Muscle of back (tissue), 11 donors: ENCODE data around the gene CEP97. TPM values are rescaled to one million over a fixed set of nuclear protein-coding genes. Genes with fewer than 3 reads are reported as not detected.
A peak's percentile ranks its signal among the peaks of the same experiment; 100 is the strongest.
"Not testable (repeated sequence)": the region's sequence is repeated elsewhere in the genome, so short reads cannot be mapped to it uniquely, and the experiment has no call there.

Experiments used
- DNase-seq, 3 donors: peaks; one replicate each; pipeline versions ENCODE4 v3.0.0 to v3.0.0-alpha.2; 2013
- polyA plus RNA-seq, 10 donors: library from polyadenylated mRNA; unstranded; fragments of 120-200 nt; gene quantifications; one replicate each; pipeline ENCODE4 v1.2.1, GENCODE V29; 2013; ENCODE audit not compliant: insufficient read length in 10 of 10

Gene CEP97
- polyA plus RNA-seq, 10 donors, result 8.8 to 16.1 (median 11.7) TPM

DNA sequence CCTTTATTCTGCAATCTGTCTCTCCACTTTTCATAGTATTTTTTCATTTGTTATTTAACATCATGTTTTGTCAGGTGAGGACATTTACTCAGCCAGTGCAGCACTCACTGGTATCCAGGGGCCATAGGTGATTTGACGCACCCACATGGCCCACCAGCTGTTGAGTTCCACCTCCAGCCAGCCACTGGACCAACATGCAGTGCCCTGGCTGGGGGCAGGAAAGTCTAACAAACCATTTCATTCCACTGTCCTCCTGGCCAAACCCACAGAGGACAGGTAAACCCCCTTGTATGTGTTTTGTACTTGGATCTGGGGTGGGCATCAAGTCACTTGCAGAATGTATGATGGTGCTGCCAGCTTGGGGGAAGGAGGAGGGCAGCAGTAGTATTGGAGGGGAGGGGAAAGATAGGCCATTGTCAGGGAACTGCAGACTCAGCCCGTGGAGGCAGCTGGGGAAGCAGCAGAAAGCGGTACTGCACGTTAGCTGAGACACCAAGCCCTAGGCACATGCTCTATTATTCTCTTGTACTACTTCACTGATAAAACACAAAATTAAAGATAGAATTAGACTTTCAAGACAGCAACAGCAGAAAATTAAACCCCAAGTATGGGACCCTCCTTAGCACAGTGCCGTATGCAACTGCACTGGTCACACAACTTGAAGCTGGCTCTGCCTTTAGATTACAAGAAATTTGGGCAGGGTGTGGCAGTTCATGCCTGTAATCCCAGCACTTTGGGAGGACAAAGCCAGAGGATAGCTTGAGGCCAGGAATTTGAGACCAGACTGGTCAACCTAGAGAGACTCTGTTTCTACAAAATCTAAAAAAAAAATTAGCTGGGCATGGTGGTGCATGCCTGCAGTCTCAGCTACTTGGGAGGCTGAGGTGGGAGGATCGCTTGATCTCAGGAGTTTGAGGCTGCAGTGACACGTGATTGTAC is 22.4 kb upstream of the CEP97 start:
- no peak for DNase-seq

DNA sequence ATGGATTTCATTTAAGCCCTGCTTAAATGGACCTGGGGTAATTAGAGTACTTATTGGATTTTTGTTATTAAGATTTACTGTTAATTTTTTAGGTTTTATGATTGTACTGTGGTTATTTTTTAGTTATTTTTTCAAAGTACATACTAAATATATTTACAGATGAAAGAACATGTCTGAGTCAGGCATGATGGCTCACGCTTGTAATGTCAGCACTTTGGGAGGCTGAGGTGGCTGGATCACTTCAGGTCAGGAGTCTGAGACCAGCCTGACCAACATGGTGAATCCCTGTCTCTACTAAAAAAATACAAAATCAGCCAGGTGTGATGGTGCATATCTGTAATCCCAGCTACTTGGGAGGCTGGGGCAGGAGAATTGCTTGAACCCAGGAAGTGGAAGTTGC is 21.7 kb upstream of the CEP97 start:
- DNase-seq, result no peak

DNA sequence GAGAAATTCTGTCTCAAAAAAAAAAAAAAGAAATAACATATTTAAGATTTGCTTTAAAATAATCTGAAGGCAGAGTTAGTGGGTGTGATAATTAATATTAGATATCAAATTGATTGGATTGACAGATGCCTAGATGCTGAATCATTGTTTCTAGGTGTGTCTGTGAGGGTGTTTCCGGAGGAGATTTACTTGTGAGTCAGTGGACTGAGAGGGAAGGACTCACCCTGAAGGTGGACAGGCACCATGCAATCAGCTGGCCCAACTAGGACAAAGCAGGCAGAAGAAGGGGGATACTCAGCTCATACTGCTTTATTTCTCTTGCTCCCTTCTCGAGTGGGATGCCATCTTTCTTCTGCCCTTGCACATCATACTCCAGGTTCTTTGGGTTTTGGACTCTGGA is 21.2 kb upstream of the CEP97 start:
- DNase-seq, result no peak

GRCh38 chr3:101704639-101705038 is 19.8 kb upstream of the CEP97 start:
- not testable (repeated sequence) for DNase-seq

GRCh38 chr3:101709126-101709525 is 15.3 kb upstream of the CEP97 start:
- no peak for DNase-seq

GRCh38 chr3:101718455-101718854 is 6.0 kb upstream of the CEP97 start:
- no peak for DNase-seq

- no peak for DNase-seq
These were observed 4.7 kb upstream of the CEP97 start for GRCh38 chr3:101719604-101720185.

DNA sequence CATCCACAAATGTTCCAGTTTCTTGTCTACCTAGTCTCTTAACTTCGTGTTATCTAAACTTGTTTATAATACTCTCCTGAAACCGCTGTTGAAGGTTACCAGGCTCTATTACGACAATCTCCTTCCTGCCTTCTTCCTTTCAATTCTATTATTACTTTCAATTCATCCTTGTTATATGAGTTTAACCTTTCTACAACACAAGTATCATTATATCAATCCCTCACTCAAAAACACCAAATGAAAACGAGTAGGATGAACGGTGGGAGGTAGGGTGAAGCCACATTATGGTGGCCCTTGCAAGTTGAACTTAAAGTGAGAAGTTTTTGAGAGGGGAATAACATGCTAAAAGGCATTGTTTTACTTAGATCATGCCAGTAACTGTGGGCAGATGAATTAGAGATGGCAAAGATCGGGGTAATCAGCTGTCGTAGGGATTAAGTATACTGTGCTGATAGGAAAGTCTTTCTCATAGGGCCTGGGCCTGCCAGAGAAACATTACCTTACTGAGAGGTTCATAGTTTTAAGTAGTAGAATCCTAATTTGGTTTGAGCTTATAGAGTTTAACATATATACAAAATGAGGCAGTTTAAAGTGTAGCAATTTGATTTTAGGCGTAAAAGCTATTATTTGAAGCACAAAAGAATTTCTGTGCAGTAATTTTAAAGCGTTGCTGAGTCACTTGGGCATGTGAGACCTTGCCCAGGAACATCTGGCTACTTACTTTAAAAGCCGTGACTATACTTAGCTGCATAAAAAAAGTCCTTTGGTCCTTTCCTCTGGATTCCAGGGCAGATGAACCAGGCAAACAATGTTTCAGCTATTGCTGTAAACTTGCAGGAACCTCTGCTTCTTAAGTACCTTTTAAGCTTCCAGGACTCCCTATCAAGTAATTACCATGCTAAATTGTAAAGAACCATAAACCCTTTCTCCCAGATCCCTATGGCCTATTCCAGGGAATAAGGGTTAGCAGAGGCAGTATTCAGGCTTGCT is 3.3 kb upstream of the CEP97 start:
- peak; percentile 8 to 31 (median 12) for DNase-seq

- no peak for DNase-seq
These were observed 1.8 kb upstream of the CEP97 start for GRCh38 chr3:101722394-101723173.

GRCh38 chr3:101725194-101725889 is 928 bp downstream of the CEP97 start:
- peak; percentile 28 to 74 (median 38) for DNase-seq

- DNase-seq, result no peak
These were observed 1.5 kb downstream of the CEP97 start for GRCh38 chr3:101725890-101726275.

DNA sequence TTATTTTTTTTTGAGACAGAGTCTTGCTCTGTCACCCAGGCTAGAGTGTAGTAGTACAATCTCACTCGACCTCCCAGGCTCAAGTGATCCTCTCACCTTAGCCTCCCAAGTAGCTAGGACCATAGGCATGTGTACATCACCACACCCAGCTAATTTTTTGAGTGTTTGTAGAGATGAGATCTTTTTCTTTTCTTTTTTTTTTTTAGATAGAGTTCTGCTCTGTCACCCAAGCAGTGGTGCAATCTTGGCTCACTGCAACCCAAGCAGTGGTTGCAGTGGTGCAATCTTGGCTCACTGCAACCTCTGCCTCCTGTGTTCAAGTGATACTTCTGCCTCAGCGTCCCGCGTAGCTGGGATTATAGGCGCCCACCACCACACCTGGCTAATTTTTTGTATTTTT is 5.2 kb downstream of the CEP97 start:
- no peak for DNase-seq

DNA sequence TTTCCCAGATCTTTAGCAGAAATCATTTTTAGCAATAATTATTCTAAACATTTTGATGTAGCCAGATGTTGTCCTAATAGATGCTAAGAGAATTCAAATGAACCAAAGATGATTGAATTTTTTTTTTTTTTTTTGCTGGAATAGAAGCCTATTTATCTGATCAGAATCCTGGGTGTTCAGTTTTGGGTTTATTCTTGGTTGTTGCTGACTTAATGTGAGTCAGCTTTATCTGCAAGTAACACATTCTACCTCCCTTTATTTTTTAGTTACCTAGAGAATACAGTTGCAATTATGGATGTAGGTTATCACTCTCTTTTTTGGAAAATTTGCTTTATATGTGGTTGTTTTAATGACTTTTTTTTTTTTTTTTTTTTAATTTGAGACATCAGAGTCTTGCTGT is 6.4 kb downstream of the CEP97 start:
- DNase-seq, result no peak

- no peak for DNase-seq
These were observed 7.8 kb downstream of the CEP97 start for GRCh38 chr3:101732240-101732641.

DNA sequence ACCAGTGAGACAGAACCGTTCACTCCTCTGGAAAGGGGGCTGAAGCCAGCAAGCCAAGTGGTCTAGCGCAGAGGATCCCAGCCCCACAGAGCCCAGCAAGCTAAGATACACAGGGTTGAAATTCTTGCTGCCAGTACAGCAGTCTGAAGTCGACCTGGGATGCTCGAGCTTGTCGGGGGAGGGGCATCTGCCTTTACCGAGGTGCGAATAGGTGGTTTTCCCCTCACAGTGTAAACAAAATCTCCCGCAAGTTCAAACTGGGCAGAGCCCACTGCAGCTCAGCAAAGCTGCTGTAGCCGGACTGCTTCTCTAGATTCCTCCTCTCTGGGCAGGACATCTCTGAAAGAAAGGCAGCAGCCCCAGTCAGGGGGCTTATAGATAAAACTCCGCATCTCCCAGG is 11.4 kb downstream of the CEP97 start:
- DNase-seq, result no peak

DNA sequence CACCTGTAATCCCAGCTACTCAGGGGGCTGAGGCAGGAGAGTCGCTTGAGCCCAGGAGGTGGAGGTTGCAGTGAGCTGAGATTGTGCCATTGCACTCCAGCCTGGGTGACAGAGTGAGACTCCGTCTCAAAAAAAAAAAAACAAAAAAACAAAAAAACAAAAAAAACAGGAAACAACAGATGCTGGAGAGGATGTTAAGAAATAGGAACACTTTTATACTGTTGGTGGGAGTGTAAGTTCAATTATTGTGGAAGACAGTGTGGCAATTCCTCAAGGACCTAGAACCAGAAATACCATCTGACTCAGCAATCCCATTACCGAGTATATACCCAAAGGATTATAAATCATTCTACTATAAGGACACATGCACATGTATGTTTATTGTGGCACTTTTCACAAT is 17.5 kb downstream of the CEP97 start:
- DNase-seq, result not testable (repeated sequence)

GRCh38 chr3:101744811-101745210 is 20.4 kb downstream of the CEP97 start:
- DNase-seq, result no peak

DNA sequence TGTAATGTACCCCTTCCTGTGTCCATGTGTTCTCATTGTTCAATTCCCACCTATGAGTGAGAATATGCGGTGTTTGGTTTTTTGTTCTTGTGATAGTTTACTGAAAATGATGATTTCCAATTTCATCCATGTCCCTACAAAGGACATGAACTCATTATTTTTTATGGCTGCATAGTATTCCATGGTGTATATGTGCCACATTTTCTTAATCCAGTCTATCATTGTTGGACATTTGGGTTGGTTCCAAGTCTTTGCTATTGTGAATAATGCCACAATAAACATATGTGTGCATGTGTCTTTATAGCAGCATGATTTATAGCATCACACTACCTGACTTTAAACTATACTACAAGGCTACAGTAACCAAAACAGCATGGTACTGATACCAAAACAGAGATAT is 21.5 kb downstream of the CEP97 start:
- DNase-seq, result not testable (repeated sequence)

DNA sequence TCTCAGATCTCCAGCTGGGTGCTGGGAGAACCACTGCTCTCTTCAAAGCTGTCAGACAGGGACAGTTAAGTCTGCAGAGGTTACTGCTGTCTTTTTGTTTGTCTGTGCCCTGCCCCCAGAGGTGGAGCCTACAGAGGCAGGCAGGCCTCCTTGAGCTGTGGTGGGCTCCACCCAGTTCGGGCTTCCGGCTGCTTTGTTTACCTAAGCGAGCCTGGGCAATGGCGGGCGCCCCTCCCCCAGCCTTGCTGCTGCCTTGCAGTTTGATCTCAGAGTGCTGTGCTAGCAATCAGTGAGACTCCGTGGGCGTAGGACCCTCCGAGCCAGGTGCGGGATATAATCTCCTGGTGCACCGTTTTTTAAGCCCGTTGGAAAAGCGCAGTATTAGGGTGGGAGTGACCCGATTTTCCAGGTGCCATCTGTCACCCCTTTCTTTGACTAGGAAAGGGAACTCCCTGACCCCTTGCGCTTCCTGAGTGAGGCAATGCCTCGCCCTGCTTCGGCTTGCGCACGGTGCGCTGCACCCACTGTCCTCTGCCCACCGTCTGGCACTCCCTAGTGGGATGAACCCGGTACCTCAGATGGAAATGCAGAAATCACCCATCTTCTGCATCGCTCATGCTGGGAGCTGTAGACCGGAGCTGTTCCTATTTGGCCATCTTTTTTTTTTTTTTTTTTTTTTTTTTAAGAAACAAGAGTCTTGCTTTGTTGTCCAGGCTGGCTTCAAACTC is 29.1 kb downstream of the CEP97 start:
- DNase-seq, result not testable (repeated sequence)

DNA sequence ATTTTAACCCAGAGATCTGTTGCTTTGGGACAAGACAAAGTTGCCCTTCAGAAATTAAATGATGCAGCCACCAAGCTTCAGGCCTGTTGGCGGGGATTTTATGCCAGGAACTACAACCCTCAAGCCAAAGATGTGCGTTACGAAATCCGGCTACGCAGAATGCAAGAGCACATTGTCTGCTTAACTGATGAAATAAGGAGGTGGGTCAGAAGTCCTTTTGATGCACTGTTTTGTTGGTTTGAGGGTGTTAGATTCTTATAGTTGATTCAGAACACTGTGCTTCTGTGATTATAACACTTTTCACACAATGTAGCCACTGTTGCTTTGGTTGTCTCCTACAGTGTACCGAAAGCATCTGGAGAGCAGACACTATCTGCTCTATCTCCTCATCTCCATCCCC is 33.8 kb downstream of the CEP97 start:
- DNase-seq, result no peak
